Psoas muscle (tissue), 8 donors: ENCODE results near the gene HSF5. TPM values are rescaled to one million over a fixed set of nuclear protein-coding genes. Genes with fewer than 3 reads are reported as not detected.
A peak's percentile ranks its signal among the peaks of the same experiment; 100 is the strongest.

ENCODE experiments used
- ATAC-seq, 4 donors: fragments of 200-7000 bp; cut with Tn5 transposase; one replicate each; pipeline ENCODE4 v1.9.1; 2020; ENCODE audit warnings: moderate library complexity in 3 of 4, mild to moderate bottlenecking in 2 of 4
- DNase-seq, 2 donors: peaks; one replicate each; pipeline ENCODE4 v3.0.0-alpha.2; 2020
- H3K27ac ChIP-seq: fragments of 200-600 bp; one replicate; pipeline ENCODE4 v1.8.0; 2022
- H3K27me3 ChIP-seq, 3 donors: fragments of 200-600 bp in 1 of 3; one replicate each; pipeline versions ENCODE4 v1.6.1 to v1.8.0; 2013 to 2022; ENCODE audit warnings: low read length in 2 of 3, mild to moderate bottlenecking in 2 of 3, moderate library complexity in 1 of 3; ENCODE audit not compliant: insufficient read depth in 3 of 3
- H3K36me3 ChIP-seq, 2 donors: fragments of 200-600 bp in 1 of 2; one replicate each; pipeline versions ENCODE4 v1.6.1 to v1.8.0; 2013 to 2022; ENCODE audit warnings: low read depth in 1 of 2, mild to moderate bottlenecking in 1 of 2, moderate library complexity in 1 of 2; ENCODE audit not compliant: insufficient read depth in 1 of 2
- H3K4me1 ChIP-seq: fragments of 200-600 bp; one replicate; pipeline ENCODE4 v1.8.0; 2022
- H3K4me3 ChIP-seq: fragments of 200-600 bp; one replicate; pipeline ENCODE4 v1.8.0; 2022; ENCODE audit warnings: mild to moderate bottlenecking
- H3K9me3 ChIP-seq: fragments of 200-600 bp; one replicate; pipeline ENCODE4 v1.8.0; 2022
- CTCF ChIP-seq: fragments of 200-600 bp; IDR thresholded peaks from one replicate; pipeline ENCODE4 v1.8.0; 2022; ENCODE audit warnings: antibody characterized with exemption
- WGBS, 3 donors: extraction: QIAGEN DNeasy Blood & Tissue Kit; methylation state at CpG; one replicate each; pipeline versions ENCODE4 v1.1.6 to v1.1.7; 2013; 5-methylcytosine and 5-hydroxymethylcytosine counted together
- intact Hi-C, 2 donors: fragments of 100-400 bp; cut with DNase I; formaldehyde crosslinking; loops; one replicate each; pipeline versions ENCODE4 v1.11.0 to v1.14.2; 2022
- polyA plus RNA-seq, 3 donors: library from polyadenylated mRNA; stranded (reverse); fragments of 200-250 nt; gene quantifications; one replicate each; pipeline ENCODE4 v1.2.3, GENCODE V29; 2013
- total RNA-seq, 4 donors: library from RNA; stranded (reverse); fragmentation: NEBNext Ultra II Directional in 2 of 4; extraction: Animal tissue kit (Norgen Biotek cat#: 25700) in 2 of 4; gene quantifications; one replicate each; pipeline versions ENCODE4 v1.2.1 to v1.2.4, GENCODE V29; 2021 to 2023
- donor health status: healthy with polysubstance abuse.
- donor health status: DM: no; HTN: no; CAD: no; lungs with moderate emphysema.
- donor health status: Bipolar disorder and iron deficiency.
- donor health status: healthy.
- donor health status: DM: yes; HTN: yes; CAD: no.
- donor health status: DM: no; HTN: no; CAD: no.
- donor health status: DM: no; HTN: no; CAD: no.
- donor health status: DM: yes; HTN: yes; CAD: no.

HSF5 gene
- total and polyA plus RNA-seq, 7 donors, result not detected

DNA sequence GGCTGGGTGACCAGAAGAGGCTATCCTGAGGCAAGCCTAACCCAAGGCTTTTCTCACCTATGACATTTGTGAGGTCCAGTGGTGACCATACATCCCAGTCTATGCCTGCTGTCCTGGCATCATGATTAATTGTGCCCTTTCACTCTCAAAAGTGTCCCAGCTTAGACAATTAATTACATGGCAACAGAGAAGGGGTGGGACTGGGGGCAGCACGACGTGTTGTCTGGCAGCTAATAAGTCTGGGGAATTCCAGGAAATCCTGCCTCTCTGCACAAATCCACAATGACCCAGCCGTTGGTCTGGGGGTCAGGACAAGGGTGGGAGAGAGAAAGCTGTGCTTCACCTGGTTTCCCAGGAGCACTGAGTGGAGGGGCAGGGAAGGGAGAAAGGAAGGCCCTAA is 40.2 kb upstream of the HSF5 start:
- Histone ChIP-seq H3K9me3 (no peaks in the 10 kb centered on the region), H3K27me3 (no peaks in the 10 kb centered on the region), H3K4me1 (peaks cover 6% of the 10 kb centered on the region), H3K36me3 (no peaks in the 10 kb centered on the region), H3K27ac (no peak overlapping the region), H3K4me3 (peak overlapping the region; percentile 1)
- WGBS, 3 donors, result 17 to 23% (median 18%) methylated on average over 3 of the region's 3 CpGs
- no peak for DNase-seq
- no peak for ATAC-seq
- no peak for TF ChIP-seq CTCF
- intact Hi-C loops, result loop anchor here in 1 of 2 donors (10.0 kb wide), 2 partner anchors 106 to 166 kb away; partner anchors contain the start of genes RAD51C and TEX14

DNA sequence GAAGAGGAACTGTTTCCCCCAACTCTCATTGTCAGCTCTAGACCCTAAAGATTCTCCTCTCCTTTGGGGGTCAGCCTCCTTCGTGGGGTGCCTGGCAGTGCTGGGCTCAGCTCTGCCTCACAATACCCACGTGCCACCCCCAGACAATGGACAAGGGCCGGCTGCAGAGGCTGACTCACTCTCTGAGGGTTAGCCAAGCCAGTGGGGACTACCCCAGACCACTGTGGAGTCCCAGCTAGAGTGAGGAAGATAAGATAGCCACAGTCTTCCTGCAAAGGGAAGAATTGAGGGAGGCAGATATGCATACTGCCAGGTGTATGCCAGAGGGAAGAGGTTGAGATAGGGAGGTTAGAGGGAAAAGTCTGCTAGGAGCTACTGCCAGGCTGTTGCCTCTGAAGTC is 39.7 kb upstream of the HSF5 start:
- Histone ChIP-seq H3K4me1 (peaks cover 6% of the 10 kb centered on the region), H3K27me3 (no peaks in the 10 kb centered on the region), H3K9me3 (no peaks in the 10 kb centered on the region), H3K27ac (no peak overlapping the region), H3K36me3 (no peaks in the 10 kb centered on the region), H3K4me3 (no peak overlapping the region)
- DNase-seq, result no peak
- 43 to 70% (median 56%) methylated on average over 3 of the region's 3 CpGs for WGBS, 3 donors
- intact Hi-C loops, result loop anchor here in 1 of 2 donors (10.0 kb wide), 2 partner anchors 107 to 167 kb away; partner anchors contain the start of genes RAD51C and TEX14
- no peak for ATAC-seq
- no peak for TF ChIP-seq CTCF

DNA sequence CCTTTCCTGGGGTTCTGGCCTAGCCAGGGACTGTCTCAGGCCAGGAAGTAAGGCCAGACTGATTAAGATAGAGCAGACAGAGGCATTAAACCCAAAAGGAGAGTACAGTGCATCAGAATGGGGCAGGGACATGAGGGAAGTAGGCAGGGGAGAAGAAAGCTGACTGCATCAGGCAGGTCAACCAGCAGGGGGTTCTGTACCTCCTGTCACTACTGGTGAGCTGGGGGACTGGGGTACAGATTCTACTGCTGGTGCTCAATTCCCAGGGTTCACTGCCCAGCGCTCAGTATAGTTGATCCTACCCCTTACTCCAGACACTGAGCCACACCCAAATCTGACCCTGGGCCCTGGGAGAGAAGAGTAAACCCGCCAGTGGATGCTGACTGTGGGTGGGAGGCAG is 39.1 kb upstream of the HSF5 start:
- H3K27ac ChIP-seq, result no peak overlapping the region
- intact Hi-C loops, result loop anchor here in 1 of 2 donors (10.0 kb wide), 2 partner anchors 107 to 167 kb away; partner anchors contain the start of genes RAD51C and TEX14
- H3K4me3 ChIP-seq, result no peak overlapping the region
- 63 to 87% (median 80%) methylated on average over 2 of the region's 2 CpGs for WGBS, 3 donors
- peaks cover 2% of the 10 kb centered on the region for H3K4me1 ChIP-seq
- DNase-seq (no peak), ATAC-seq (no peak)
- TF ChIP-seq CTCF, result no peak
- no peaks in the 10 kb centered on the region for H3K27me3 ChIP-seq
- H3K9me3 ChIP-seq, result no peaks in the 10 kb centered on the region
- H3K36me3 ChIP-seq, result no peaks in the 10 kb centered on the region

GRCh38 chr17:58525239-58525638 is 37.0 kb upstream of the HSF5 start:
- Histone ChIP-seq H3K27me3 (no peaks in the 10 kb centered on the region), H3K4me1 (no peaks in the 10 kb centered on the region), H3K36me3 (no peaks in the 10 kb centered on the region), H3K4me3 (no peak overlapping the region), H3K27ac (peak overlapping the region; percentile 57), H3K9me3 (no peaks in the 10 kb centered on the region)
- TF ChIP-seq CTCF, result no peak
- intact Hi-C loops, result loop anchor here in 1 of 2 donors (10.0 kb wide), 2 partner anchors 110 to 170 kb away; partner anchors contain the start of genes RAD51C and TEX14
- 25 to 49% (median 39%) methylated on average over 3 of the region's 3 CpGs for WGBS, 3 donors
- DNase-seq (peak; percentile 63 to 79), ATAC-seq (peak in 3 of 4 donors; percentile 36 to 56 (median 56))

GRCh38 chr17:58521680-58522079 is 33.5 kb upstream of the HSF5 start:
- Histone ChIP-seq H3K4me3 (no peak overlapping the region), H3K27me3 (no peaks in the 10 kb centered on the region), H3K9me3 (no peaks in the 10 kb centered on the region), H3K27ac (no peak overlapping the region), H3K4me1 (peaks cover 6% of the 10 kb centered on the region), H3K36me3 (no peaks in the 10 kb centered on the region)
- intact Hi-C loops, result loop anchor here (5.0 to 10.0 kb wide), 3 partner anchors 66 to 173 kb away; partner anchors contain the start of genes RAD51C (in 1 of the 2) and TEX14 (in 1 of the 2)
- no peak for DNase-seq
- no peak for TF ChIP-seq CTCF
- 90 to 92% (median 91%) methylated on average over 10 of the region's 10 CpGs for WGBS, 3 donors
- no peak for ATAC-seq
